K562 (cell line): Measurements from ENCODE around the gene SET. TPM values are rescaled to one million over a fixed set of nuclear protein-coding genes. Genes with fewer than 3 reads are reported as not detected.

ENCODE experiments used
- ATAC-seq: fragments of 200-7000 bp; cut with Tn5 transposase; 3 replicates; pipeline ENCODE4 v1.9.1; 2020; ENCODE audit warnings: moderate library complexity
- BruUV-seq: library from RNA; stranded (reverse); fragments of 400-500 nt; replicated peaks from 2 replicates; lab custom pipeline; 2021; lab: Mats Ljungman, UMichigan
- CTCF ChIA-PET: fragments of 300-600 bp; formaldehyde crosslinking; extraction: SDS; loops from one replicate; lab custom pipeline; 2021; ENCODE audit warnings: low intra/inter-chr PET ratio; lab: Yijun Ruan, JAX
- POLR2A ChIA-PET: fragments of 300-600, 350-650 bp; sonication (Branson Sonifier 250); formaldehyde crosslinking; extraction: SDS; loops from one replicate; lab custom pipeline; 2021; ENCODE audit warnings: antibody characterized with exemption, inconsistent platforms; lab: Yijun Ruan, JAX
- DNase-seq, 4 experiments: peaks; one replicate each; pipeline versions ENCODE4 v3.0.0 to v3.0.0-alpha.2; 2011 to 2018; ENCODE audit warnings: low spot score in 3 of 4, mixed read lengths in 3 of 4; ENCODE audit errors: extremely low read depth in 1 of 4
- FAIRE-seq: peaks from 2 replicates; lab custom pipeline; 2011; peaks lifted over from hg19 to GRCh38; lab: Jason Lieb, UNC
- H2AFZ ChIP-seq: 2 replicates; pipeline ENCODE4 v1.6.0; 2011; ENCODE audit warnings: low read depth, low read length, control low read depth, inconsistent platforms
- H3K27ac ChIP-seq: fragments of 200-600 bp; 3 replicates; pipeline ENCODE4 v1.8.0; 2011; ENCODE audit warnings: low read depth, mild to moderate bottlenecking, control low read depth, inconsistent platforms, low read length, moderate library complexity, mixed read lengths; ENCODE audit errors: extremely low read depth
- H3K27me3 ChIP-seq, 2 experiments: fragments of 300-600 bp in 1 of 2; 2 replicates in 1 of 2; 3 replicates in 1 of 2; pipeline versions ENCODE4 v1.6.0 to v1.8.0; 2011; ENCODE audit warnings: inconsistent platforms in 2 of 2, low read length in 2 of 2, mild to moderate bottlenecking in 1 of 2, mixed read lengths in 1 of 2, moderate library complexity in 1 of 2; ENCODE audit not compliant: control insufficient read depth in 2 of 2, insufficient read depth in 2 of 2
- H3K36me3 ChIP-seq: fragments of 300-600 bp; 3 replicates; pipeline ENCODE4 v1.8.0; 2011; ENCODE audit warnings: mild to moderate bottlenecking, low read length, inconsistent platforms; ENCODE audit not compliant: control insufficient read depth, insufficient read depth
- H3K4me1 ChIP-seq, 2 experiments: fragments of 200-600 bp in 1 of 2; replicated peaks in 1 of 2; 2 replicates in 1 of 2; 3 replicates in 1 of 2; pipeline versions ENCODE4 v1.5.1 to v1.8.0; 2011; ENCODE audit warnings: inconsistent platforms in 2 of 2, low read length in 2 of 2, mild to moderate bottlenecking in 1 of 2, mixed read lengths in 1 of 2, moderate library complexity in 1 of 2; ENCODE audit not compliant: control insufficient read depth in 2 of 2, insufficient read depth in 2 of 2
- H3K4me2 ChIP-seq: 2 replicates; pipeline ENCODE4 v1.6.1; 2011; ENCODE audit warnings: low read length, control low read depth, inconsistent platforms, mixed read lengths; ENCODE audit not compliant: insufficient read depth
- H3K4me3 ChIP-seq: fragments of 200-600 bp; sonication (generic), shearing (Covaris generic); 2 replicates; pipeline ENCODE4 v1.5.1; 2016; ENCODE audit warnings: control low read depth, inconsistent platforms
- H3K79me2 ChIP-seq: fragments of 200-600 bp; 3 replicates; pipeline ENCODE4 v1.8.0; 2011; ENCODE audit warnings: low read length, inconsistent platforms; ENCODE audit not compliant: control insufficient read depth, insufficient read depth
- H3K9ac ChIP-seq, 2 experiments: 2 replicates each; pipeline versions ENCODE4 v1.6.0 to v1.6.1; 2011; ENCODE audit warnings: low read depth in 2 of 2, low read length in 2 of 2, control low read depth in 1 of 2, inconsistent platforms in 1 of 2, mild to moderate bottlenecking in 1 of 2, mixed read lengths in 1 of 2; ENCODE audit not compliant: insufficient read depth in 1 of 2
- H3K9me1 ChIP-seq: one replicate; pipeline ENCODE4 v1.6.0; 2011; ENCODE audit warnings: inconsistent platforms, mild to moderate bottlenecking, low read length, moderate library complexity; ENCODE audit not compliant: control insufficient read depth, insufficient read depth
- H3K9me3 ChIP-seq: replicated peaks from 2 replicates; pipeline ENCODE4 v1.5.1; 2011; ENCODE audit warnings: low read depth, low read length, inconsistent platforms; ENCODE audit not compliant: control insufficient read depth, insufficient read depth
- H4K20me1 ChIP-seq: replicated peaks from 2 replicates; pipeline ENCODE4 v1.6.1; 2011; ENCODE audit warnings: low read length, inconsistent platforms, mixed read lengths; ENCODE audit not compliant: control insufficient read depth, insufficient read depth
- DNMT1 ChIP-seq: fragments of 450-650 bp; IDR thresholded peaks from 2 replicates; pipeline ENCODE4 v1.6.1; 2016; ENCODE audit warnings: antibody characterized with exemption, mild to moderate bottlenecking
- MNT ChIP-seq, 2 experiments: fragments of 450-650 bp; conservative IDR thresholded peaks; 2 replicates each; pipeline ENCODE4 v1.6.1; 2017; ENCODE audit warnings: mild to moderate bottlenecking in 2 of 2, moderate library complexity in 2 of 2
- NFIC ChIP-seq: fragments of 450-650 bp; IDR thresholded peaks from 2 replicates; pipeline ENCODE4 v1.6.1; 2017; ENCODE audit warnings: mild to moderate bottlenecking, inconsistent platforms
- ZBTB8A ChIP-seq: fragments of 450-650 bp; IDR thresholded peaks from 2 replicates; pipeline ENCODE4 v1.6.1; 2018; ENCODE audit warnings: mild to moderate bottlenecking, moderate library complexity; ENCODE audit not compliant: partially characterized antibody
- WGBS: fragments of 100-300 bp; shearing (Covaris generic); methylation state at CpG from one replicate; pipeline ENCODE4 v1.1.6; 2016; ENCODE audit warnings: low coverage, mixed read lengths; ENCODE audit not compliant: insufficient coverage; ENCODE audit errors: missing lambda C conversion rate; 5-methylcytosine and 5-hydroxymethylcytosine counted together
- in situ Hi-C: fragments of 300-500 bp; cut with MboI; formaldehyde crosslinking; loops from 4 replicates; pipeline ENCODE4 v1.15.0; 2018; ENCODE audit warnings: inconsistent platforms, mixed read lengths
- intact Hi-C: fragments of 100-400 bp; cut with micrococcal nuclease; formaldehyde crosslinking; loops from 2 replicates; pipeline ENCODE4 v1.14.2; 2022
- polyA plus RNA-seq, 8 experiments: library from polyadenylated mRNA; depleted of rRNA in 4 of 8; stranded (reverse) in 5 of 8; unstranded in 3 of 8; fragments of >200 nt; fragmentation: Nextera tagmentation in 2 of 8; fragmentation: Illumina TruSeq in 1 of 8; extraction: Ambion mirVana in 2 of 8; extraction: Trizol in 1 of 8; gene quantifications; 2 replicates each; pipeline versions ENCODE4 v1.2.1 to v1.2.3, GENCODE V29; 2011 to 2014; ENCODE audit warnings: inconsistent platforms in 1 of 8, missing spikeins in 1 of 8
- total RNA-seq, 7 experiments: library from RNA; depleted of rRNA in 6 of 7; stranded (reverse); fragments of >200 nt in 6 of 7; fragmentation: Illumina TruSeq in 2 of 7; extraction: Trizol in 2 of 7; gene quantifications; 2 replicates each; pipeline versions ENCODE4 v1.2.1 to v1.2.3, GENCODE V29; 2011 to 2021; ENCODE audit warnings: low replicate concordance in 1 of 7

The SET gene
- total and polyA plus RNA-seq, 9 of the 15 experiments (the other 6 are each of a cell fraction or from before 2014, with no cell fraction given) = 404 to 1,447 (median 907) TPM

GRCh38 chr9:128735373-128735772, 46.4 kb downstream of the SET start:
- no peak overlapping the region for H3K27ac ChIP-seq
- H3K27me3 ChIP-seq = no peaks in the 10 kb centered on the region
- no peak overlapping the region for H3K4me2 ChIP-seq
- no peak for DNase-seq
- FAIRE-seq = no peak
- TF ChIP-seq ZBTB8A (no peak), NFIC (peak; percentile 89), DNMT1 (no peak), MNT (conservative IDR thresholded peaks at IDR 0.05) (0 out of 4 replicates have a peak, but pooled peaks of 1 of the 2 experiments have one; percentile 18)
- no peaks in the 10 kb centered on the region for H3K79me2 ChIP-seq
- no peaks in the 10 kb centered on the region for H3K9me1 ChIP-seq
- no peaks in the 10 kb centered on the region for H4K20me1 ChIP-seq
- in situ Hi-C loops = no loop called here
- no peaks in the 10 kb centered on the region for H3K9me3 ChIP-seq
- no peak for ATAC-seq
- H2AFZ ChIP-seq = no peak overlapping the region
- no TSS peak for BruUV-seq
- peaks cover 5 to 15% of the 10 kb centered on the region in 2 experiments; a peak in 4 of 5 replicates for H3K4me1 ChIP-seq
- CTCF ChIA-PET = no interaction called here
- 88% methylated on average over 1 of the region's 2 CpGs for WGBS
- POLR2A ChIA-PET = interaction anchor here (0.8 to 1.1 kb wide), 3 partner anchors 9 to 93 kb away, joined by 3 to 4 read pairs (median 4); no protein-coding TSS in a partner anchor
- no peak overlapping the region for H3K4me3 ChIP-seq
- no peak overlapping the region for H3K9ac ChIP-seq
- intact Hi-C loops = no loop called here
- no peaks in the 10 kb centered on the region; the same call in 2 of the 3 replicates for H3K36me3 ChIP-seq
